ENCODE data around the gene BAZ1A. TPM values are rescaled to one million over a fixed set of nuclear protein-coding genes. Genes with fewer than 3 reads are reported as not detected.

The BAZ1A gene
- total and polyA plus RNA-seq, 9 of the 15 experiments (the other 6 are each of a cell fraction or from before 2014, with no cell fraction given): 22.0 to 71.2 (median 39.1) TPM

DNA sequence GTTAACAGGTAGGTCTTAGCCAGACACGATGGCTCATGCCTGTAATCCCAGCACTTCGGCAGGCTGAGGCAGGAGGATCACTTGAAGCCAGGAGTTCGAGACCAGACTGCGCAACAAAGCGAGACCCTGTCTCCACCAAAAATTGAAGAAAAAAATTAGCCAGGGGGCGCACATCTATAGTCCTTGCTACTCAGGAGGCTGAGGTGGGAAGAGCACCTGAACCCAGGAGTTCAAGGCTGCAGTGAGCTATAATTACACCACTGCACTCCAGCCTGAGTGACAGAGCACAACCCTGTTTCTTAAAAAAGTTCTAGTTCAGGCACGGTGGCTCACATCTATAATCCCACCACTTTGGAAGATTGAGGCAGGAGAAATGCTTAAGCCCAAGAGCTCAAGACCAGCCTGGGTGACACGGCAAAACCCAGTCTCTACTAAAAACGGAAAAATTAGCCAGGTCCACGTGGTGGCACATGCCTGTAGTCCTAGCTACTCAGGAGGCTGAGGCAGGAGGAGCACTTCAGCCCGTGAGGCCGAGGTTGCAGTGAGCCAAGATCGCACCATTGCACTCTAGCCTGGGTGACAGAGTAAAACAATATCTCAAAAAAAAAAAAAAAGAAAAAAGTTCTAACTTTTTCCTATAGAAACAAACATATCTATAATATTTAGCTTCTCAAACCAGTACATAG is 9.1 kb downstream of the BAZ1A start:
- H3K79me2 ChIP-seq (ENCODE audit: control insufficient read depth, insufficient read depth, low read length): peaks cover 79% of the 10 kb centered on the region
- H3K4me1 ChIP-seq (replicated peaks in 1 of 2; ENCODE audit: control insufficient read depth in 2 of 2, insufficient read depth in 2 of 2, low read length in 2 of 2): peaks cover 0 to 2% of the 10 kb centered on the region in 2 experiments; a peak in 2 of 5 replicates
- in situ Hi-C loops (cut with MboI): no loop called here
- FAIRE-seq (peak; percentile 37), DNase-seq (ENCODE audit: extremely low read depth in 1 of 4, low spot score in 3 of 4) (no peak), ATAC-seq (no peak; the same call in 1 of the 3 replicates)
- H3K27ac ChIP-seq (ENCODE audit: extremely low read depth, low read depth, low read length): no peak overlapping the region; the same call in 2 of the 3 replicates
- POLR2A ChIA-PET: interaction anchor here (0.7 kb wide), 1 partner anchor 12 kb away, joined by 5 read pairs; no protein-coding TSS in a partner anchor
- no peaks in the 10 kb centered on the region for H3K9me1 ChIP-seq (ENCODE audit: control insufficient read depth, insufficient read depth, low read length)
- no peak overlapping the region for H2AFZ ChIP-seq (ENCODE audit: low read depth, low read length)
- intact Hi-C loops (cut with micrococcal nuclease): no loop called here
- H3K4me2 ChIP-seq (ENCODE audit: insufficient read depth, low read length): no peak overlapping the region
- CTCF ChIA-PET (ENCODE audit: low intra/inter-chr PET ratio): no interaction called here
- peaks cover 54% of the 10 kb centered on the region for H3K36me3 ChIP-seq (ENCODE audit: control insufficient read depth, insufficient read depth, low read length)
- no peaks in the 10 kb centered on the region for H3K9me3 ChIP-seq (replicated peaks; ENCODE audit: control insufficient read depth, insufficient read depth, low read depth, low read length)
- H4K20me1 ChIP-seq (replicated peaks; ENCODE audit: control insufficient read depth, insufficient read depth, low read length): no peaks in the 10 kb centered on the region; the same call in 1 of the 2 replicates
- H3K9ac ChIP-seq (ENCODE audit: insufficient read depth in 1 of 2, low read depth in 2 of 2, low read length in 2 of 2): no peak overlapping the region
- 84% methylated on average over 12 of the region's 13 CpGs for WGBS (ENCODE audit: insufficient coverage, low coverage, missing lambda C conversion rate)
- no TSS peak for BruUV-seq (replicated peaks)
- no peak overlapping the region for H3K4me3 ChIP-seq
- H3K27me3 ChIP-seq (ENCODE audit: control insufficient read depth in 2 of 2, insufficient read depth in 2 of 2, low read length in 2 of 2): no peaks in the 10 kb centered on the region
- TF ChIP-seq, protein P1, sequence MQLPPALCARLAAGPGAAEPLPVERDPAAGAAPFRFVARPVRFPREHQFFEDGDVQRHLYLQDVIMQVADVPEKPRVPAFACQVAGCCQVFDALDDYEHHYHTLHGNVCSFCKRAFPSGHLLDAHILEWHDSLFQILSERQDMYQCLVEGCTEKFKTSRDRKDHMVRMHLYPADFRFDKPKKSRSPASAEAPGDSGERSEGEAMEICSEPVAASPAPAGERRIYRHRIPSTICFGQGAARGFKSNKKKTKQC (CRISPR knock-in tag; IDR thresholded peaks at IDR 0.05): no peak

DNA sequence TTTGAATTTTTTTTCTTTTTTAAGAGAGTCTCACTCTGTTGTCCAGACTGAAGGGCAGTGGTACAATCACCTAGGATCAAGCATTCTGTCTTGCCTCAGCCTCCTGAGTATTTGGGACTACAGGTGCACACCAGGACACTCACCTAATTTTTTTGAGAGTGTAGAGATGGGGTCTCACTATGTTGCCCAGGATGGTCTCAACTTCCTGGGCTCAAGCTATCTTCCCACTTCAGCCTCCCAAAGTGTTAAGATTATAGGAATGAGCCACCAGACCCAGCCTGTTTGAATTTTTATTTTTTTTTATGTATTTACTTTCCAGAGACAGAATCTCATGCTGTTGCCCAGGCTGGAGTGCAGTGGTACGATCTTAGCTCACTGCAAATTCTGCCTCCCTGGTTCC is 11.3 kb downstream of the BAZ1A start:
- intact Hi-C loops (cut with micrococcal nuclease): no loop called here
- ChIA-PET CTCF (ENCODE audit: low intra/inter-chr PET ratio) (no interaction called here), POLR2A (interaction anchor here (1.2 kb wide), 1 partner anchor 9 kb away, joined by 6 read pairs; no protein-coding TSS in a partner anchor)
- Histone ChIP-seq H3K9me3 (replicated peaks; ENCODE audit: control insufficient read depth, insufficient read depth, low read depth, low read length) (no peaks in the 10 kb centered on the region), H4K20me1 (replicated peaks; ENCODE audit: control insufficient read depth, insufficient read depth, low read length) (no peaks in the 10 kb centered on the region), H3K27ac (ENCODE audit: extremely low read depth, low read depth, low read length) (no peak overlapping the region), H3K9me1 (ENCODE audit: control insufficient read depth, insufficient read depth, low read length) (no peaks in the 10 kb centered on the region), H3K4me3 (no peak overlapping the region), H3K36me3 (ENCODE audit: control insufficient read depth, insufficient read depth, low read length) (peaks cover 56% of the 10 kb centered on the region; the same call in 2 of the 3 replicates), H3K79me2 (ENCODE audit: control insufficient read depth, insufficient read depth, low read length) (peaks cover 62% of the 10 kb centered on the region), H3K4me2 (ENCODE audit: insufficient read depth, low read length) (no peak overlapping the region), H3K4me1 (replicated peaks in 1 of 2; ENCODE audit: control insufficient read depth in 2 of 2, insufficient read depth in 2 of 2, low read length in 2 of 2) (no peaks in the 10 kb centered on the region), H2AFZ (ENCODE audit: low read depth, low read length) (no peak overlapping the region), H3K27me3 (ENCODE audit: control insufficient read depth in 2 of 2, insufficient read depth in 2 of 2, low read length in 2 of 2) (no peaks in the 10 kb centered on the region), H3K9ac (ENCODE audit: insufficient read depth in 1 of 2, low read depth in 2 of 2, low read length in 2 of 2) (no peak overlapping the region)
- ATAC-seq (no peak), FAIRE-seq (no peak), DNase-seq (ENCODE audit: extremely low read depth in 1 of 4, low spot score in 3 of 4) (no peak)
- in situ Hi-C loops (cut with MboI): no loop called here
- BruUV-seq (replicated peaks): no TSS peak
- 100% methylated on average over 1 of the region's 1 CpG for WGBS (ENCODE audit: insufficient coverage, low coverage, missing lambda C conversion rate)
- TF ChIP-seq MBD2 (IDR thresholded peaks at IDR 0.05; ENCODE audit: borderline replicate concordance, low read depth): no peak
- TF ChIP-seq ZNF143 (CRISPR knock-in tag; IDR thresholded peaks at IDR 0.05): no peak
- TF ChIP-seq SNAPC5 (CRISPR knock-in tag; IDR thresholded peaks at IDR 0.05): no peak
- TF ChIP-seq, protein P2, sequence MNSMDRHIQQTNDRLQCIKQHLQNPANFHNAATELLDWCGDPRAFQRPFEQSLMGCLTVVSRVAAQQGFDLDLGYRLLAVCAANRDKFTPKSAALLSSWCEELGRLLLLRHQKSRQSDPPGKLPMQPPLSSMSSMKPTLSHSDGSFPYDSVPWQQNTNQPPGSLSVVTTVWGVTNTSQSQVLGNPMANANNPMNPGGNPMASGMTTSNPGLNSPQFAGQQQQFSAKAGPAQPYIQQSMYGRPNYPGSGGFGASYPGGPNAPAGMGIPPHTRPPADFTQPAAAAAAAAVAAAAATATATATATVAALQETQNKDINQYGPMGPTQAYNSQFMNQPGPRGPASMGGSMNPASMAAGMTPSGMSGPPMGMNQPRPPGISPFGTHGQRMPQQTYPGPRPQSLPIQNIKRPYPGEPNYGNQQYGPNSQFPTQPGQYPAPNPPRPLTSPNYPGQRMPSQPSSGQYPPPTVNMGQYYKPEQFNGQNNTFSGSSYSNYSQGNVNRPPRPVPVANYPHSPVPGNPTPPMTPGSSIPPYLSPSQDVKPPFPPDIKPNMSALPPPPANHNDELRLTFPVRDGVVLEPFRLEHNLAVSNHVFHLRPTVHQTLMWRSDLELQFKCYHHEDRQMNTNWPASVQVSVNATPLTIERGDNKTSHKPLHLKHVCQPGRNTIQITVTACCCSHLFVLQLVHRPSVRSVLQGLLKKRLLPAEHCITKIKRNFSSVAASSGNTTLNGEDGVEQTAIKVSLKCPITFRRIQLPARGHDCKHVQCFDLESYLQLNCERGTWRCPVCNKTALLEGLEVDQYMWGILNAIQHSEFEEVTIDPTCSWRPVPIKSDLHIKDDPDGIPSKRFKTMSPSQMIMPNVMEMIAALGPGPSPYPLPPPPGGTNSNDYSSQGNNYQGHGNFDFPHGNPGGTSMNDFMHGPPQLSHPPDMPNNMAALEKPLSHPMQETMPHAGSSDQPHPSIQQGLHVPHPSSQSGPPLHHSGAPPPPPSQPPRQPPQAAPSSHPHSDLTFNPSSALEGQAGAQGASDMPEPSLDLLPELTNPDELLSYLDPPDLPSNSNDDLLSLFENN (IDR thresholded peaks at IDR 0.05; ENCODE audit: low read depth in 2 of 2, low read length in 2 of 2): no peak
- no peak for TF ChIP-seq ZNF764 (CRISPR knock-in tag; IDR thresholded peaks at IDR 0.05; ENCODE audit: low read depth)
